Hepatocyte (in vitro differentiated cells): ENCODE measurements around the gene AIFM3. TPM values are rescaled to one million over a fixed set of nuclear protein-coding genes. Genes with fewer than 3 reads are reported as not detected.

Experiments
- DNase-seq: peaks from one replicate; pipeline ENCODE4 v3.0.0-alpha.2; 2016; ENCODE audit warnings: low spot score
- H2AFZ ChIP-seq: fragments of 200-600 bp; sonication (generic); 2 replicates; pipeline ENCODE4 v1.6.0; 2016; ENCODE audit warnings: antibody characterized with exemption, mild to moderate bottlenecking
- H3K27ac ChIP-seq: fragments of 200-600 bp; sonication (generic); 2 replicates; pipeline ENCODE4 v1.5.1; 2016; ENCODE audit warnings: mild to moderate bottlenecking
- H3K27me3 ChIP-seq: fragments of 200-600 bp; sonication (generic); 2 replicates; pipeline ENCODE4 v1.6.1; 2016
- H3K36me3 ChIP-seq: fragments of 200-600 bp; sonication (generic); replicated peaks from 2 replicates; pipeline ENCODE4 v1.5.1; 2016; ENCODE audit warnings: low read depth; ENCODE audit not compliant: insufficient read depth
- H3K4me1 ChIP-seq: fragments of 200-600 bp; sonication (generic); 2 replicates; pipeline ENCODE4 v1.5.1; 2016; ENCODE audit warnings: mild to moderate bottlenecking, moderate library complexity; ENCODE audit not compliant: insufficient read depth
- H3K4me2 ChIP-seq: fragments of 200-600 bp; sonication (generic); 2 replicates; pipeline ENCODE4 v1.6.0; 2016
- H3K4me3 ChIP-seq: fragments of 200-600 bp; sonication (generic); 2 replicates; pipeline ENCODE4 v1.5.1; 2016; ENCODE audit warnings: mild to moderate bottlenecking
- H3K79me2 ChIP-seq: fragments of 200-600 bp; sonication (generic); 2 replicates; pipeline ENCODE4 v1.6.0; 2017; ENCODE audit warnings: mild to moderate bottlenecking
- H3K9me2 ChIP-seq: fragments of 200-600 bp; sonication (generic); replicated peaks from 2 replicates; pipeline ENCODE4 v1.6.0; 2017; ENCODE audit warnings: mild to moderate bottlenecking; ENCODE audit not compliant: insufficient read depth
- H3K9me3 ChIP-seq: fragments of 200-600 bp; sonication (generic); 2 replicates; pipeline ENCODE4 v1.5.1; 2016; ENCODE audit warnings: low read depth, mild to moderate bottlenecking
- H4K20me1 ChIP-seq: fragments of 200-600 bp; sonication (generic); 2 replicates; pipeline ENCODE4 v1.6.0; 2016; ENCODE audit warnings: mild to moderate bottlenecking; ENCODE audit not compliant: insufficient read depth, poor library complexity, severe bottlenecking
- EZH2 ChIP-seq: fragments of 200-600 bp; sonication (generic); IDR thresholded peaks from 2 replicates; pipeline ENCODE4 v1.6.1; 2016; ENCODE audit warnings: antibody characterized with exemption, mild to moderate bottlenecking, borderline replicate concordance
- EZH2phosphoT487 ChIP-seq: fragments of 200-600 bp; sonication (generic); IDR thresholded peaks from one replicate; pipeline ENCODE4 v1.6.1; 2018; ENCODE audit warnings: antibody characterized with exemption, mild to moderate bottlenecking, low read depth, moderate library complexity; ENCODE audit not compliant: unreplicated experiment, severe bottlenecking
- WGBS: methylation state at CpG from one replicate; pipeline ENCODE4 v1.1.6; 2016; ENCODE audit warnings: low lambda C conversion rate; ENCODE audit errors: missing lambda C conversion rate; 5-methylcytosine and 5-hydroxymethylcytosine counted together
- polyA plus RNA-seq: library from polyadenylated mRNA; unstranded; fragments of >200 nt; fragmentation: Nextera tagmentation; extraction: Ambion mirVana; gene quantifications from 2 replicates; pipeline ENCODE4 v1.2.1, GENCODE V29; 2016
- total RNA-seq: library from RNA; depleted of rRNA; stranded (reverse); fragments of >200 nt; gene quantifications from 2 replicates; pipeline ENCODE4 v1.2.3, GENCODE V29; 2014
- TF ChIP-seq, protein P1 (sequence below): fragments of 200-600 bp; sonication (generic); IDR thresholded peaks from 2 replicates; pipeline ENCODE4 v1.5.1; 2016; ENCODE audit warnings: antibody characterized with exemption, mild to moderate bottlenecking; ENCODE audit not compliant: poor library complexity

AIFM3 gene
- total and polyA plus RNA-seq, 2 experiments from 2014 or later = 1.7 to 3.1 TPM

DNA sequence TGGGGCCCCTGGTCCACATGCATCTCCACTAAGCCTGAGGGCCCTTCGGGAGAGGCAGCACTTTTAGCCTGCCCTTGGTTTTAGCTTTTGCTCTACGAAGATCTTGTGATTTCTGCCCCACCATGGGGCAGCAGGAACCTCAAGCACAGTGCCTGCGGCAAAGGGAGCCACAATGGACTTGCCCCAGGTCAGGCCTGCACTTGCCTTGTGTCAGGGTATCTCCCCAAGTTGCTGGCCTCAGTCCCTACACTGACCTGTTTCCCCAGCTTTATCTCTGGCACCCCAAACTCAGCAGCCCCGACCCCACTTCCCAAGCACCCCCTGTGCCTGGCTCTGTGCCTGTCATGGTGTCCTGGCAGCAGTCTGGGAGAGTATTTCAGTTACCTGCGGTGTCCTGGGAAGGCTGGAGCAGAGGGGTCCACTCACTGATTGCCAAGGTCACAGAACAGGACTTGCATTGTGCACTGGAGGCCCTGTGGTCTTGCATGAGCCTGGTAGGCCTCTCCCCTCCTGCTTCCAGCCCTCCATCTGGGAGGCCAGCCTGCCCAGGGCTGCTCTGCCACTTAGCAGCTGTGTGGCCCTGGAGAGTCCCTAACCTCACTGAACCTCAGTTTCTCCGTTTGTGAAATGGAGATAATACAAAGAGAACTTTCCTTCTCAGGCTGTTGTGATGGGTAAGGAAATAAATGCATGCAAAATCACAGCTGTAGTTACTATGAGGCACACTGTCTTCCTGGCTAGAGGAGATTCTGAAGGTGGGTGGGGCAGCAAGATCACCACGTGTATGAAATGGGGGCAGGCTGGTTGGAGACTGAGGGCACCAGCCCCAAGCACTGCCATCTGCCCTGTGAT lies 3.6 kb upstream of the AIFM3 start:
- Histone ChIP-seq H3K4me3 (no peak overlapping the region), H4K20me1 (no peaks in the 10 kb centered on the region), H3K9me2 (no peaks in the 10 kb centered on the region), H3K27ac (no peak overlapping the region), H3K79me2 (peaks cover 4% of the 10 kb centered on the region), H3K4me1 (no peaks in the 10 kb centered on the region), H3K4me2 (no peak overlapping the region), H3K9me3 (no peaks in the 10 kb centered on the region), H3K36me3 (no peaks in the 10 kb centered on the region), H3K27me3 (peaks cover 9% of the 10 kb centered on the region), H2AFZ (no peak overlapping the region)
- no peak for TF ChIP-seq EZH2phosphoT487
- TF ChIP-seq, protein P1, sequence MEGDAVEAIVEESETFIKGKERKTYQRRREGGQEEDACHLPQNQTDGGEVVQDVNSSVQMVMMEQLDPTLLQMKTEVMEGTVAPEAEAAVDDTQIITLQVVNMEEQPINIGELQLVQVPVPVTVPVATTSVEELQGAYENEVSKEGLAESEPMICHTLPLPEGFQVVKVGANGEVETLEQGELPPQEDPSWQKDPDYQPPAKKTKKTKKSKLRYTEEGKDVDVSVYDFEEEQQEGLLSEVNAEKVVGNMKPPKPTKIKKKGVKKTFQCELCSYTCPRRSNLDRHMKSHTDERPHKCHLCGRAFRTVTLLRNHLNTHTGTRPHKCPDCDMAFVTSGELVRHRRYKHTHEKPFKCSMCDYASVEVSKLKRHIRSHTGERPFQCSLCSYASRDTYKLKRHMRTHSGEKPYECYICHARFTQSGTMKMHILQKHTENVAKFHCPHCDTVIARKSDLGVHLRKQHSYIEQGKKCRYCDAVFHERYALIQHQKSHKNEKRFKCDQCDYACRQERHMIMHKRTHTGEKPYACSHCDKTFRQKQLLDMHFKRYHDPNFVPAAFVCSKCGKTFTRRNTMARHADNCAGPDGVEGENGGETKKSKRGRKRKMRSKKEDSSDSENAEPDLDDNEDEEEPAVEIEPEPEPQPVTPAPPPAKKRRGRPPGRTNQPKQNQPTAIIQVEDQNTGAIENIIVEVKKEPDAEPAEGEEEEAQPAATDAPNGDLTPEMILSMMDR = no peak
- no peak for TF ChIP-seq EZH2
- no peak for DNase-seq
- WGBS = 87% methylated on average over 7 of the region's 7 CpGs

DNA sequence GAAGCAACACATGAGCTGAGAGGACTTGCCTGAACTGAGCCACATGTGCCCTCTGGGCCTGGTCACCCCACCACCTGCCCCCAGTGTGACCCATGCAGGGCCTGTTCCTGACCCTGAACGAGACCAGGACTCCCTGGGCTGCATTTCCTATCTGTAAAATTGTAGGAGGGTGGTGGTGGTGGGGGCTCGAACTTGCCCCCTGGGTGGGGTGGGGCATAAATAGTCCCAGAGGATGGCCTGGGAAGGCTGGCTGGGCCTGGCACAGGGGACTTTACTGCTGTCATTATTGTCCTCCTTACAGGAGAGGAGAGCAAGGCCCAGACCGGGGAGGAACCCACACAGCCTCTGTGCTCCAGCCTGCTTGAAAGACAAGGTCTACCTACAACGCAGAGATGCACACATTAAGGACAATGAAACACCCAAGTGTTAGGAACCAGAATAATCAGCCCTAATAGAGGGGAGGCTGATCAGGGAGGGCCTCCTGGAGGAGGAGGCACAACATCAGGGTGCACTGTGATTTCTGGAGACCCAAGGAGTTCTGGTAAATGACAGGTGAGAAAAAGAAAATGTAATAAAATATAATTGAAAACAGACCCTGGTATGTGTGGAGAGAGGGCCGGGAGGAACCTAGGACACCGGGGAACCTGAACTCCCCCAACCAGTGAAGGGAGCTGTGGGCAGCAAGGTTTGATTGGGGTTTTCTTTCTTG lies 2.8 kb upstream of the AIFM3 start:
- TF ChIP-seq EZH2phosphoT487 = no peak
- TF ChIP-seq EZH2 = peak; percentile 38
- Histone ChIP-seq H3K79me2 (peaks cover 4% of the 10 kb centered on the region), H3K4me1 (no peaks in the 10 kb centered on the region), H3K9me2 (no peaks in the 10 kb centered on the region), H3K4me2 (peak overlapping the region; percentile 97), H3K4me3 (peak overlapping the region; percentile 45), H3K36me3 (no peaks in the 10 kb centered on the region), H3K27ac (no peak overlapping the region), H3K9me3 (no peaks in the 10 kb centered on the region), H4K20me1 (no peaks in the 10 kb centered on the region), H3K27me3 (peaks cover 9% of the 10 kb centered on the region), H2AFZ (no peak overlapping the region)
- no peak for DNase-seq
- WGBS = 68% methylated on average over 6 of the region's 6 CpGs

DNA sequence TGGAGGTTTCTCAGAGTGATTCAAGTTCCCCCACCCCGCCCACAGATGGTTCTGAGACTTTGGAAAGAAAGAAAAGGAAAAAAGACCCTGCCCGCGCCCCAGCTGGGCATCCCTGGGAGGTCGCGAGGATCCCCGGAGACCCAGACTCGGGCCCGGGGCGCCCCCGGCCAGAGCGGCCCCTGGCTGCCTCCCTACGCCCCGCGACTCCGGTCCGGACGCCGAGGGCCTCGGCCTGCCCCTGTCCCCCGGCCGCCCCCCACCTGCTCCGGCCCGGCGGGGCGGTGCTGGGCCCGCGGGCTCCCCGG lies 2.3 kb upstream of the AIFM3 start:
- peak overlapping the region; percentile 97 for H3K4me2 ChIP-seq
- no peaks in the 10 kb centered on the region for H3K9me2 ChIP-seq
- no peaks in the 10 kb centered on the region for H3K9me3 ChIP-seq
- TF ChIP-seq, protein P1 = no peak
- TF ChIP-seq EZH2 (peak; percentile 18), EZH2phosphoT487 (no peak)
- peaks cover under 1% of the 10 kb centered on the region for H3K79me2 ChIP-seq
- DNase-seq = no peak
- H2AFZ ChIP-seq = no peak overlapping the region
- no peaks in the 10 kb centered on the region for H4K20me1 ChIP-seq
- H3K27ac ChIP-seq = no peak overlapping the region
- peaks cover 9% of the 10 kb centered on the region for H3K27me3 ChIP-seq
- no peaks in the 10 kb centered on the region for H3K4me1 ChIP-seq
- 8% methylated on average over 1 of the region's 28 CpGs for WGBS
- H3K36me3 ChIP-seq = no peaks in the 10 kb centered on the region
- H3K4me3 ChIP-seq = peak overlapping the region; percentile 45
